ENCODE measurements around the gene RACK1.

RACK1 gene

DNA sequence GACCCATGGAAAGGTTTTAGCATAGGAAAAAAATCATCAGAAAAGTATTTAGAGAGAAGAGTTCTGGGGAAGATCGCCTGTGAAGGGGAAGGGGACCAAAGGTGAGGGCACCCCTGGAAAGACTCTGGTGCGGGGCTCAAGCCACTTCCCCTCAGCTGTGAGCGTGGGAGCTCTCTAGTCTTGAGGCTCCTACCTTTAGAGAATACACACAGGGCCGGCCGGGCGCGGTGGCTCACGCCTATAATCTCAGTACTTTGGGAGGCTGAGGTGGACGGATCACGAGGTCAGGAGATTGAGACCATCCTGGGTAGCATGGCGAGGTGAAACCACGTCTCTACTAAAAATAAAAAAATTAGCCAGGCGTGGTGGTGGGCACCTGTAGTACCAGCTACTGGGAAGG is 13.7 kb downstream of the RACK1 start:
- peaks cover 36% of the 10 kb centered on the region for H3K4me1 Mint-ChIP-seq
- H3K27me3 Mint-ChIP-seq: no peaks in the 10 kb centered on the region
- H3K9me3 Mint-ChIP-seq: no peaks in the 10 kb centered on the region
- no peak overlapping the region for H3K4me3 Mint-ChIP-seq
- peaks cover 4% of the 10 kb centered on the region for H3K36me3 Mint-ChIP-seq
- H3K27ac Mint-ChIP-seq: no peak overlapping the region

GRCh38 chr5:181224390-181225229 is 19.1 kb downstream of the RACK1 start:
- peak overlapping the region; percentile 95 for H3K27ac Mint-ChIP-seq
- H3K9me3 Mint-ChIP-seq: no peaks in the 10 kb centered on the region
- H3K36me3 Mint-ChIP-seq: no peaks in the 10 kb centered on the region
- peaks cover 2% of the 10 kb centered on the region for H3K27me3 Mint-ChIP-seq
- H3K4me1 Mint-ChIP-seq: peaks cover 51% of the 10 kb centered on the region
- H3K4me3 Mint-ChIP-seq: peak overlapping the region; percentile 91

DNA sequence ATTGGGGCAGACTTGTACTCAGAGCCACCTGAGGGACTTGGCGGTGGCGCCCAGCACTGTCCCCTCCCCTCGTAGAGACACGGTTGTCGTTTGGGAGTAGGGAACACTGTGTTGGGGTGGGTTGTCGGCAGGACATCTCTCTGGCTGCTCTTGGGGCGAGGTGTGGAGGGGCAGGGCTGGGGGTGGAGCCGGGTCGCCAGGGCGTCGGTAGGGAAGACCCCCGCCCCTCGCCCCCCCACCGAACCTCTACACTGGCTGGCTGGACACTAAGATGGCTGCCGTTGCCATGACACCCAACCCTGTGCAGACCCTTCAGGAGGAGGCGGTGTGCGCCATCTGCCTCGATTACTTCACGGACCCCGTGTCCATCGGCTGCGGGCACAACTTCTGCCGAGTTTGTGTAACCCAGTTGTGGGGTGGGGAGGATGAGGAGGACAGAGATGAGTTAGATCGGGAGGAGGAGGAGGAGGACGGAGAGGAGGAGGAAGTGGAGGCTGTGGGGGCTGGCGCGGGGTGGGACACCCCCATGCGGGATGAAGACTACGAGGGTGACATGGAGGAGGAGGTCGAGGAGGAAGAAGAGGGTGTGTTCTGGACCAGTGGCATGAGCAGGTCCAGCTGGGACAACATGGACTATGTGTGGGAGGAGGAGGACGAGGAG is 19.8 kb downstream of the RACK1 start:
- peaks cover 44% of the 10 kb centered on the region for H3K4me1 Mint-ChIP-seq
- H3K27ac Mint-ChIP-seq: peak overlapping the region; percentile 100
- peaks cover 2% of the 10 kb centered on the region for H3K27me3 Mint-ChIP-seq
- H3K9me3 Mint-ChIP-seq: no peaks in the 10 kb centered on the region
- no peaks in the 10 kb centered on the region for H3K36me3 Mint-ChIP-seq
- peak overlapping the region; percentile 91 for H3K4me3 Mint-ChIP-seq

DNA sequence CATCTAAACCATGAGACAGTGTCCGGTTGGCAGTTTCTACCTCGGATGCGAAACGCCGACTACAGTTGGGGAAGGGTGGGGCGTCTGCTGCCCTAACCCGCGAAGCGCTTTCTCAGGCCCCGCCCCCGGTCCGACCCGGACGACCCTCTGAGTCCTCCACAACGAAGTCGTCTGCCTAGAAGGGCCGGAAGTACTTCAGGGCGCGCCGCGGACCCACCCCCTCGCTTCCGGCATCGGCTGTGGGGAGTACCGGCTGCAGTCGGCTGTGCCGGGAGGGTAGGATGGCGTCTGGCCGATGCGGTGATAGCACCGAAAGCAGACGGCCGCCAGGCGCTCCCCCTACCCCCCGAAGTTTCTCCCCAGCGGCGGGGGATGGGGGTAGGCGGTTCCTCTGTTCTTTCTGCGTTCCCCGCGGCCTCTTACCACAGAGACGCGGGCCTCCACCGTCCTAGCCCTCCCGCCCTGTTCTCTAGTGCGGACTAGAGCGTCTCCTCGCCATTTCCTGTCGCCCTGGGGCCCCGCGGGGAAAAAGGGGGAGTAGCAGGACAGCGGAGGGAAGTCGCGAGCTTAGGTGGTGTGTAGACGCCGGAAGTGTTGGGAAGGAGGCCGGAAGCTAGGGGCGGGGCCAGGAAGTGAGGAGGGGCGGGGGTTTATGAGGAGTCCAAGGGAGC is 20.5 kb downstream of the RACK1 start, which contains the start of gene TRIM41:
Gene TRIM41, plus strand, starts transcription at position 224 of the 671 bp plus-strand sequence. CDS start 719 bp downstream, outside the sequence.
- H3K36me3 Mint-ChIP-seq: no peaks in the 10 kb centered on the region
- peak within 1 kb of the TSS; percentile 100 for H3K27ac Mint-ChIP-seq
- H3K4me1 Mint-ChIP-seq: peaks cover 46% of the 10 kb centered on the region
- H3K4me3 Mint-ChIP-seq: peak within 1 kb of the TSS; percentile 91
- H3K27me3 Mint-ChIP-seq: peaks cover 2% of the 10 kb centered on the region
- no peaks in the 10 kb centered on the region for H3K9me3 Mint-ChIP-seq

- H3K4me3 Mint-ChIP-seq: peak overlapping the region; percentile 91
- H3K27ac Mint-ChIP-seq: peak overlapping the region; percentile 100
- peaks cover 2% of the 10 kb centered on the region for H3K27me3 Mint-ChIP-seq
- H3K4me1 Mint-ChIP-seq: peaks cover 51% of the 10 kb centered on the region
- H3K9me3 Mint-ChIP-seq: no peaks in the 10 kb centered on the region
- H3K36me3 Mint-ChIP-seq: no peaks in the 10 kb centered on the region
Observed at GRCh38 chr5:181222630-181223057, 21.1 kb downstream of the RACK1 start.

DNA sequence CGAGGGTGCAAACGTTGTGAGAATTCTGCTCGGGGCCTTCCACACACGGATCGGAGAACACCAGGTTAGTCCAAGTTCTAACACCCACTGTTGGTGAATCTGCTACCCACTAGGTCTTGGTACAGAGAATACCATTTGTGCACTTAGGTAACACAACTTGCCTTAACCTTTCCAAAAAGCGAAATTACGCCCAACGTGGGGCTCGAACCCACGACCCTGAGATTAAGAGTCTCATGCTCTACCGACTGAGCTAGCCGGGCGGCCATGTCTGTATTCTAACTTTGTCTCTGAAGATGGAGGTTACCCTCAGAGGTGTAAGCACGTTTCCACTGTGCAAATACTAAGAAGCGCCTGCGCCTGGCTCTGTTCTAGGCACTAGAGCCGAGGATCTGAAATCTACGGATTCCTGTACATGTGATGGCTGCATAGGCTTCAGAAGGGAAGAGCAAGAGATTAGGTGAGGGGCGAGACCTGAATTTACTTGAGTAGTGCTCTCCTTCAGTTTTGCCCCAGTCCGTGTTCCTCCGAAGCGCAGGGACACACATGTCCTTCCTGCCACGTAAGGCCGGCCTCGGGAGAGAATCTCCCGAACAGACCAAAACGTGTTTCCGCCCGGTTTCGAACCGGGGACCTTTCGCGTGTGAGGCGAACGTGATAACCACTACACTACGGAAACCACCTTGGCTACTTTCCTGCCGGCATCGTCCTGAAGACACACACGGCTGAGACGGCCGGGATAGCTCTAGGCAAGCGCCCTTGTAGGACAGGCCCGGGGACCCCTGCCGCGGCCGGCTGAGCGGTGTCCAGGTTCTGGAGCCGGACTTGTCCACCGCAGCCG is 21.7 kb downstream of the RACK1 start:
- peaks cover 56% of the 10 kb centered on the region for H3K4me1 Mint-ChIP-seq
- peaks cover 2% of the 10 kb centered on the region for H3K27me3 Mint-ChIP-seq
- H3K9me3 Mint-ChIP-seq: no peaks in the 10 kb centered on the region
- peak overlapping the region; percentile 100 for H3K27ac Mint-ChIP-seq
- H3K4me3 Mint-ChIP-seq: peak overlapping the region; percentile 91
- H3K36me3 Mint-ChIP-seq: no peaks in the 10 kb centered on the region

GRCh38 chr5:181221105-181221791 is 22.5 kb downstream of the RACK1 start:
- Mint-ChIP-seq H3K27me3 (peaks cover 2% of the 10 kb centered on the region), H3K4me1 (peaks cover 56% of the 10 kb centered on the region), H3K9me3 (no peaks in the 10 kb centered on the region), H3K27ac (peak overlapping the region; percentile 100), H3K4me3 (peak overlapping the region; percentile 91), H3K36me3 (no peaks in the 10 kb centered on the region)

DNA sequence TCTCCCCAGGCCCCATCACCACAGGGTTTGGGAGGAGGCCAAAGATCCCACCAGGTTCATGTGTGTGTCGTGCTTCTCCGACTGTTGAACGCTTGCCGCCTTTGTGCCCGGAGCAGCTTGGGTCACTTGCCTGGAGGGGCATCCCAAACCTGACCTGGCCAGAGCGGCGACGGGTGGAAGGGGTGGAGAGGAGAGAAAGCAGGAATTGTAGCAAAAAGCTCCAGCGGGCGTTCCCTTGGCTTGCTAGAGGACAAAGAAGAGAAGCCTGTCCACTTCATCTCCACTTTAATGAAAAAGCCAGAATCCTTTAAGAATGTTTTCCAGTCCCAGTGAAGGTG is 23.6 kb downstream of the RACK1 start:
- Mint-ChIP-seq H3K27me3 (peaks cover 2% of the 10 kb centered on the region), H3K4me1 (peaks cover 50% of the 10 kb centered on the region), H3K27ac (peak overlapping the region; percentile 17), H3K4me3 (peak overlapping the region; percentile 66), H3K9me3 (no peaks in the 10 kb centered on the region), H3K36me3 (no peaks in the 10 kb centered on the region)

- peaks cover 2% of the 10 kb centered on the region for H3K27me3 Mint-ChIP-seq
- peaks cover 44% of the 10 kb centered on the region for H3K4me1 Mint-ChIP-seq
- no peaks in the 10 kb centered on the region for H3K9me3 Mint-ChIP-seq
- peak overlapping the region; percentile 66 for H3K4me3 Mint-ChIP-seq
- no peaks in the 10 kb centered on the region for H3K36me3 Mint-ChIP-seq
- H3K27ac Mint-ChIP-seq: peak overlapping the region; percentile 65
Observed at GRCh38 chr5:181219262-181220177, 24.2 kb downstream of the RACK1 start.

DNA sequence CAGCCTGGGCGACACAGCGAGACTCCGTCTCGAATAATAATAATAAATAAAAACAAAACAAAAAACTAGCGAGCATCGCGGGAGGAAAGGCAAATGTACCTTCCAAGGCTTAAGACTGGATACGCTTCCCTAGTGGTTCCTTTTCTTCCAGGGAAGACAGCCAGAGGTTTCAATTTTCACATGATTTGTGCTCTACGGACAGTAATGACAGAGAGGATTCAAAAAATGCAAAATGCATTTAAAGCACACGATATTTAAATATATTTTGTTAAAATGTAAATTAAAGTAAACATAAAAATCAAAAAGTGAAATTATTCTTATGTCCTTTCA is 24.9 kb downstream of the RACK1 start:
- Mint-ChIP-seq H3K36me3 (no peaks in the 10 kb centered on the region), H3K4me1 (peaks cover 37% of the 10 kb centered on the region), H3K27ac (no peak overlapping the region), H3K27me3 (peaks cover 2% of the 10 kb centered on the region), H3K4me3 (peak overlapping the region; percentile 95), H3K9me3 (no peaks in the 10 kb centered on the region)

DNA sequence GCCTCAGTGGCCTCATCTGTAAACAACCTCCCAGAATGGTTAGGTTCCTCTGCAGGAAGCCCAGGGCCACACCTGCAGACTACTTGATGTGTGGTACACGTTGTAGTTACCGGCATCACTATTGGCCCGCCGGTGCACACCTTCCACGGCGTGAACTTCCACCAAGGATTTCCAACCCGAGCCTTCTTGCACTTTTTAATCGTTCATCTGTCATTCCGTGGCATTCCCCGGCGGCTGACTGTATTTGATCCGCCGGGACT is 26.0 kb downstream of the RACK1 start:
- Mint-ChIP-seq H3K4me3 (peak overlapping the region; percentile 95), H3K27me3 (peaks cover 2% of the 10 kb centered on the region), H3K9me3 (no peaks in the 10 kb centered on the region), H3K4me1 (peaks cover 41% of the 10 kb centered on the region), H3K36me3 (no peaks in the 10 kb centered on the region), H3K27ac (peak overlapping the region; percentile 100)

DNA sequence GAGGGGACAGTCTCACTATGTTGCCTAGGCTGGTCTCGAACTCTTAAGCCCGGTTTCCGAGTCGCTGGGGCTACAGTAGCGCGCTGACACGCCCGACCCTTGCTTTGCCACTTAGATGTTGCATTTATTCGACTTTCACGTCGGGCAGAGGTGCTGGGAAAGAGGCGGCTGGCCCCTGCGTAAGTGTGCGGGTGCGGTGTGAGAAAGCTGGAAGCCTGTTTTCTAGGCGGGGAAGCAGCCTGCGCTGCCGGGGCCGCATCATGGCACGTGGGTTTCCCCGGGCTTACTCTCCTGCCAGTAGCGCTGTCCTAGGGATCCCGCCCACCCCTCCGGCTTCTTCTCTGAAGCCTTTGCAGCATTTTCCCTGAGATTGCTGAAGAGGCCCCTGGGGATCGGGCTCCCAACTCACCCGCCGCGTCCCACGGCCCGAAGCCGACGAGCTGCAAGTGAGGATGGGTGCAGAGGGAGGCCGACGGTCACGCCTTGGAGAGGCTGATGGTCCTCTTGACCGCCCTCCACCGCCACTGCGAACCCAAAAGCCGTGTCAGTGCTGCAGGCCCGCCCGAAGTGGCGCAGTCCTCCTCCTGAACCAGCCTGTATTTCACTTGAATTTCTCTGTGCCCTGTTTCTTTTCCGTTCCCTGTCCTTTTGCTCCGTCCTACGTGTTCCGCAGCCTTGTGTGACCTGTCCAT is 26.4 kb downstream of the RACK1 start:
- Mint-ChIP-seq H3K27me3 (peaks cover 2% of the 10 kb centered on the region), H3K4me1 (peaks cover 41% of the 10 kb centered on the region), H3K9me3 (no peaks in the 10 kb centered on the region), H3K36me3 (no peaks in the 10 kb centered on the region), H3K27ac (peak overlapping the region; percentile 100), H3K4me3 (peak overlapping the region; percentile 95)

GRCh38 chr5:181215997-181216989 is 27.4 kb downstream of the RACK1 start:
- Mint-ChIP-seq H3K36me3 (no peaks in the 10 kb centered on the region), H3K4me1 (peaks cover 36% of the 10 kb centered on the region), H3K4me3 (peak overlapping the region; percentile 95), H3K9me3 (no peaks in the 10 kb centered on the region), H3K27me3 (no peaks in the 10 kb centered on the region), H3K27ac (peak overlapping the region; percentile 88)
